PFSK-1 (cell line): ENCODE measurements around the gene SMIM17.

ENCODE experiments used
- POLR2AphosphoS5 ChIP-seq: IDR thresholded peaks from 2 replicates; pipeline ENCODE4 v1.6.1; 2012; ENCODE audit warnings: low read depth, mild to moderate bottlenecking, control low read depth, low read length, moderate library complexity
- REST ChIP-seq, 2 experiments: IDR thresholded peaks; 2 replicates each; pipeline versions ENCODE4 v1.6.1 to v1.8.0; 2011 to 2012; ENCODE audit warnings: low read depth in 2 of 2, low read length in 2 of 2, control low read depth in 1 of 2, inconsistent platforms in 1 of 2, mild to moderate bottlenecking in 1 of 2, moderate library complexity in 1 of 2; ENCODE audit not compliant: insufficient read depth in 1 of 2

- no peak for TF ChIP-seq POLR2AphosphoS5
- TF ChIP-seq REST (IDR thresholded peaks at IDR 0.05; ENCODE audit: insufficient read depth in 1 of 2, low read depth in 2 of 2, low read length in 2 of 2): no peak
Measured at GRCh38 chr19:56603829-56604228, 39.1 kb upstream of the SMIM17 start.
